ENCODE data around the gene KLF16.
A peak's percentile ranks its signal among the peaks of the same experiment; 100 is the strongest.

The KLF16 gene

DNA sequence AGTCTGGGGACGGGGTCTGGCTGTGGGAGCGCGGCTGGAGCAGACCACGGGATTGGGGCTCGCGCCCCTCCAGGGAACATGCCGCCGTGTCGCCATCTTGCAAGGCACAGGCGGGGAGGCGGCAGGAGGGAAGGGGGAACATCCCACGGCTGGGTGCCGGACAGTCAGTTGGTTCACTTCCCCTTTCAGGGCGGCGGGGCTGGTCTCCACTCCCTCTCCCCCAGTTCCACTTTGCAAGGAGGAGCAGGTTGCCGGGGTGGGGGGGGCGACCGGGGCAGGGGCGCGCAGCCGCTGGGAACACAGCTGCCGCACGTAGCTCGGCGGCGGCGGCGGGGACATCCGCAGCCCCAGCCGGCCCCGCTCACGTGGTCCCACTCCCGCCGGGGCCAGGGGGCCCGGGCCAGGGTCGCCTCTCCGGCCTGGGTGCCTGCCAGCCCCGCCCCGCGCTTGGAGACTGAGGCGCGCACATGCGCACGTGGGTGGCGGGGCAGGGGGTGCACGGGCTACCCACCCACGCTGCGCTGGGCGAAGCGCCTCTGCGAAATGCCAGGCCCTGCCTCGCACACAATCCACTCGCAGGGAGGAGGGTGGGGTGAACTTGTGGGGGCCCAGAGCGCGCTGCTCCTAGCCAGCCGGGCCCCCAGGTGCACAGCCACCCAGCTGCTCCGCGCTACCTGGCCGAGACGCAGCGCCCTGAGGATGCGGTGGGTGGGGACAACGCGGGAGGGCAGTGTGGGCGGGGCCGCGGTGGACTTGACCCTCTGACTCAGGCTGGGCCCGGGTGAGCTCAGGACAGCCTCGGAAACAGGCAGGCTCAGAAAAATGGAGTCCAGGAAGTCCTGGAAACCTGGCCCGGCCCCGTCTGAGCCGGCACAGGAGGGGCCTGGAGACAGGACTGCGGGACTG lies 6.4 kb downstream of the KLF16 start:
- peak in 28 of 56 donors; percentile 5 to 75 (median 32) for DNase-seq

DNA sequence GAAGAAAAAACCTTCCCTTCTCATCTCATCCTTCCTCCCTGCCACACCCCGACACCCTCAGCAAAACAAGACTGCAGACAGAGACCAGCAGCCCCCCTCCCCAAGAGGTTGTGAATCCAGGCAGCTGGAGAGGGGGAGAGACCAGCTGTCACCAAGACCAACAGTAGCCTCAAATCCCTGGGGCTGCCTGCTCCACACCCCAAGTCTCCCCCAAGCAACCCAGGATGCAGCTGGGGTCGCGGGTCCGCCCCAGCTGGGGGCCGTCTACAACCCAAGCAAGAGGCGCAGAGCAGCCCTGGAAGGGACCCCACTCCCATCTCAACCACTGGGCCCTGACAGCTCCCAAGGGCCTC lies 7.1 kb downstream of the KLF16 start:
- DNase-seq = no peak

DNA sequence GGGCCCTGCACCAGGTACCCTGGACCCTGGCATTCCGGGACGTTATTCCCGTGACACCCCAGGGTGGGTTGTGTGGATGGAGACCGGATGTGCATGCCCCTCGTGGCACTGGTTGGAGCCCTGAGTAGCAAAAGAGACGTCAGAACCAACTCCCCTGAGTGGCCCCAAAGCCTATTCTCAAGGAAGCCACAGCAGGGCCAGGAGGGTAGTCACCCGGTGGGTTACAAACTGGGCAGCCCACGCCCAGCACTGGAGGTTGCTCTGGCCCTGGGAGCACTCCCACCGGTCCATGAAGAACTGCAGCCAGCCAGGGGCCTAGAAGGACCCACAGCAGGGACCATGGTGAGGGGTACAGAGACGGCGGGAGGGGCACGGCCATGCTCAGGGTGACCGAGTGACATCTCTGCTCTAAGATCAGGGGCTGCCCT lies 7.5 kb downstream of the KLF16 start:
- DNase-seq = no peak

- peak in 47 of 56 donors; percentile 7 to 81 (median 46) for DNase-seq
Measured at GRCh38 chr19:1855040-1855827, 8.1 kb downstream of the KLF16 start.

- no peak for DNase-seq
Measured at GRCh38 chr19:1854542-1855039, 8.8 kb downstream of the KLF16 start.

- DNase-seq = no peak
Measured at GRCh38 chr19:1854039-1854541, 9.3 kb downstream of the KLF16 start.

DNA sequence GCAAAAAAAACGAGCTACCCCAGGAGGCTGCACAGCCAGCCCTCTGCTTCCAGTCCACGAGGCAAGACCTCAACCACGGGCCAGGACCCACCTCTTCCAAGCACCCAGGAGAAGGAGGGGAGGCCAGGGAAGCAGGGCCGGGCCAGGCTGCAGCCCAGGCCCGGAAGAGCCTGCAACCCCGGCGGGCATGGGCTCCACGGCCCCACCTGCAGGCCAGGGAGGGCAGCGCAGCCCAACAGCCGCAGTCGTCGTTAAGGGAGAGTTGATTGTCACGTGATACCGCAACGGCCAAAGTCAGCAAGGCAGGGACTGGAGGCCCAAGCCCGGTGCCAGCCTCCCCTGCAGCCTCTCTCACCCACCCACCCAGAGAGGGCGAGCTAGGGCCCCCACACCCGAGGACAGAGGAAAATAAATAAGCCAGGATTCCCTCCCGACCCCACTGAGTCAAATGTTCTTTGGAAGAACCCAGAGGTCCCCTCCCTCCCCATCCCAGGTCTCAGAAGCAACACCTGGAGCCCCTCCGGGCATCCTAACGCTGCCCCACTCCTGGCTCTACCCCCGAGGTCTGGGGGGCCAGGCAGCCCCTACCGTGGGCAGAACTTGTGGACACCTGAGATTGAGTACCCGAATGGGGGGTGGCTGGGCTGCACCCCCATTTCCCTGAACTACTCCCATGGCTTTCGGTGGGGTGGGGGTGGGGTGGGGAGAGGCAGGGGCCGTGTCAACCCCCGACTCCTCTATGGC lies 9.9 kb downstream of the KLF16 start:
- peak in 32 of 56 donors; percentile 12 to 71 (median 30) for DNase-seq

GRCh38 chr19:1852581-1853128 lies 10.7 kb downstream of the KLF16 start:
- DNase-seq = no peak

GRCh38 chr19:1851654-1852580 lies 11.5 kb downstream of the KLF16 start:
- DNase-seq = peak in 33 of 56 donors; percentile 10 to 82 (median 48)

- no peak for DNase-seq
Measured at GRCh38 chr19:1850809-1851653, 12.3 kb downstream of the KLF16 start.

- no peak for DNase-seq
Measured at GRCh38 chr19:1849886-1850398, 13.4 kb downstream of the KLF16 start.

- no peak for DNase-seq
Measured at GRCh38 chr19:1849132-1849474, 14.3 kb downstream of the KLF16 start.

GRCh38 chr19:1848399-1849131 lies 14.8 kb downstream of the KLF16 start, which contains the start of gene REXO1:
Gene REXO1, minus strand, starts transcription at chr19:1848483. Its CDS starts 125 bp downstream, at chr19:1848358.
- peak; percentile 42 to 98 (median 86) for DNase-seq

DNA sequence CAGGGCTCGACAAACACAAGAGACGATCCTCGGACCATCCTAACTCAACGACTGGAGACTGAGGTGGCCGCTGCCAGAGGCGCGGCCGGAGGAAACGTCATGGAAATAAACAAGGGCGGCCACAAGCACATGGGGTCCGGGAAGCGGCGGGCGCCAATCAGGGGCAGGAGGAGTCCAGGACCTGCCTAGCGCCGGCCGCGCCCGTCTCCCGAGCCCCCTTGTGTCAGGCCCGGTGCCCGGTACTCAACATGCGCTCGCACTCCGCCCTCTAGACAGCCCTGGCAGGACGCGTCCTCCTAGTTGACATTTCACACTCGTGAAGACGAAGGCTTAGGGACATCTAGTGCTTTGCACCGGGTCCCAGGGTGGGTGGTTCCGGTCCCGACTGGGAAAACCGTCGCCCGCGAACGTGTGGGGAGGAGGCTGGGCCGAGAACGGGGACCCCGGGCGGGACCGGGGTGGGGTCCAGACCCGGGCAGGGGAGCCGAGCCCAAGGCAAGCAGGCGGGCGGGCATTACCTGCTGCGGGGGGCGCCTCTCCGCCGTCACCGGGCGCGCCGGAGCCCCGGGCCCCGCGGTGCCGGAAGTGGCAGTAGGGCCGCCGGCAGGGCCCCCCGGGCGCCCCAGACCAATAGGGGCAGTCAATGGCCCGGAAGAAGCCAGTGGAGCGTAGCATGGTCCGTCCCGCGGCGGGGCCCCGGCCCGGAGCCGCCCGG lies 15.5 kb downstream of the KLF16 start:
- peak in 2 of 56 donors; percentile 21 to 35 for DNase-seq

DNA sequence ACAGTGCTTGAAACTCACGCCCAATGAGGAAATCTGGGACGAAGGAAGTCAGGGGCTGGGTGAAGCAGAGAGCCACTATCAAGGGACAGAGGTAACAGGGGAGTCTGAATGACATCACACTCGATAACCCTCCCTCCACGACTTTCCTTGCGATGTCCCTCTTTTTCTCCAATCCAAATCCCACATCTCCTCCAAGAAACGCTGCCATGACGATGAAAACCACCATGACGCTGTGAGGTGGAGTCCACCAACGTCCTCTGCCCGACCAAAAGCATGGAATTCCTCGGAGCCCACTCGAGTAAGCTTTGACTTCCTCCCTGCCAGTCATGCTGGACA lies 16.1 kb downstream of the KLF16 start:
- no peak for DNase-seq

DNA sequence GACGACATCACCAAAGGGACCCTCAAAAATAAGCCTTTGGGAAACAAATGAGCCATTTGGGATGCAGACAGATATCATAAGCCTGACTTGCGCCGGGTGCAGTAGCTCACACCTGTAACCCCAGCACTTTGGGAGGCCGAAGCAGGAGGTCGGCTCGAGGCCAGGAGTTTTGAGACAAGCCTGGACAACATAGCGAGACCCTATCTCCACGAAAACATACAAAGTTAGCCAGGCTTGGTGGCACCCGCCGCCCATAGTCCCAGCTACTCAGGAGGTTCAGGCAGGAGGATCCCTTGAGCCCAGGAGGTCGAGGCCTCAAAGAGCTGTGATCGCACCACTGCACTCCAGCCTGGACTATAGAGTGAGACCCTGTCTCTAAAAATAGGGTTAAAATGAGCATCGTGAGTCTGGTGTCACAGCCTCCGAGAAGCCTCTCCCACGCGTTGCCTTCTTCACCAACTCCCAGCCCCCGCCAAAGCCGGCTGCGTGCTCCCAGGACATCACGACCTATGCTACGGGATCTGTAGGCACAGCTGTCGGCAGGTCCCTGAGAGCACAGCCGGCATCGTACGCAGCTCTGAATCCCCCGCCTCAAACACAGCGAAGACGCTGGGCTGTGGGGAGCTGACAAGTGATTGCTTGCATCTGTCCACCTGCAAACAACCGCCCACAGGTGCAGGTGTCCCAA lies 16.7 kb downstream of the KLF16 start:
- peak in 8 of 56 donors; percentile 3 to 59 (median 21) for DNase-seq

DNA sequence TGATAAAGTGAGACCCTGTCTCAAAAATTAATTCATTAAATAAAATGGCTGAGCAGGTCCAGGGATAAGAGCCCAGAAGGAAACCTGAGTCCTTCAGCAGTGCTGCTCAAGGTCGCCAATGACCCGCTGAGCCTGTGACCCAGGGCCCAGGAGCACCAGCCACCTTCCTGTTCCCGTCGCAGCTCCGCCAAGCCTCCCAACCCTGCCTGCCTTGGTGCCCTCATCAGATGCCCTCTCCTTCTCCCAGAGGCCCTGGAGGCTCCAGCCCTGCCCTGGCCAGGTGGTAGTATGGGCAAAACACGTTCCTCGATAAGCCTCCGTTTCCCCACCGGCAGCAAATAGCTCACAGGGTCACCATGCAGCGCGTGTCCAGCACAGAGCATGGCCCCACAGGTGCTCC lies 17.7 kb downstream of the KLF16 start:
- DNase-seq = no peak

Measured in nucleus accumbens (tissue), 56 donors.